SH-SY5Y (cell line): Measurements from ENCODE around the gene PLCH1.

ENCODE experiments used
- GATA2 ChIP-seq: IDR thresholded peaks from 2 replicates; pipeline ENCODE4 v1.6.1; 2011; ENCODE audit warnings: mild to moderate bottlenecking, low read depth, low read length
- GATA3 ChIP-seq: IDR thresholded peaks from 2 replicates; pipeline ENCODE4 v1.6.1; 2011; ENCODE audit warnings: low read depth, mild to moderate bottlenecking, low read length, moderate library complexity

- no peak for TF ChIP-seq GATA2
- TF ChIP-seq GATA3, result no peak
Observed at GRCh38 chr3:155647206-155647605, 97.7 kb downstream of the PLCH1 start.
